Mammary epithelial cell (primary cell): Measurements from ENCODE around the gene RIC8B.

Experiments
- CTCF ChIP-seq, 2 donors: IDR thresholded peaks in 1 of 2; conservative IDR thresholded peaks in 1 of 2; 2 replicates each; pipeline ENCODE4 v1.5.1; 2011 to 2012; ENCODE audit warnings: inconsistent platforms in 2 of 2, low read length in 2 of 2, mild to moderate bottlenecking in 2 of 2, control low read depth in 1 of 2, low read depth in 1 of 2; ENCODE audit not compliant: insufficient read depth in 1 of 2; ENCODE audit errors: extremely low read depth in 1 of 2
- EZH2 ChIP-seq: IDR thresholded peaks from 2 replicates; pipeline ENCODE4 v1.6.1; 2012; ENCODE audit warnings: low read length, inconsistent platforms, borderline replicate concordance

GRCh38 chr12:106934277-106934676 lies 159.8 kb downstream of the RIC8B start:
- TF ChIP-seq CTCF (conservative IDR thresholded peaks at IDR 0.05 in 1 of 2, IDR thresholded peaks at IDR 0.05 in 1 of 2; ENCODE audit: extremely low read depth in 1 of 2, insufficient read depth in 1 of 2, low read depth in 1 of 2, low read length in 2 of 2): no peak
- no peak for TF ChIP-seq EZH2
